HEK293 (cell line): Measurements from ENCODE around the gene OR1L8.

Source experiments
- HIC1 ChIP-seq: fragments of 450-650 bp; formaldehyde crosslinking; IDR thresholded peaks from 2 replicates; pipeline ENCODE4 v1.5.1; 2016; ENCODE audit warnings: missing biosample characterization, missing genetic modification characterization
- ZNF521 ChIP-seq: fragments of 450-650 bp; formaldehyde crosslinking; IDR thresholded peaks from 2 replicates; pipeline ENCODE4 v1.5.1; 2017; ENCODE audit warnings: missing biosample characterization, mild to moderate bottlenecking, missing genetic modification characterization
- ZNF660 ChIP-seq: fragments of 450-650 bp; IDR thresholded peaks from 2 replicates; pipeline ENCODE4 v1.5.1; 2018; ENCODE audit warnings: missing biosample characterization, mild to moderate bottlenecking, missing genetic modification characterization

- TF ChIP-seq ZNF521 (tag by site-specific recombination) (no peak), HIC1 (tag by site-specific recombination) (no peak), ZNF660 (tag by site-specific recombination) (no peak)
Observed at GRCh38 chr9:122526602-122527001, 56.6 kb downstream of the OR1L8 start.
